ENCODE data around the gene STAC. TPM values are rescaled to one million over a fixed set of nuclear protein-coding genes. Genes with fewer than 3 reads are reported as not detected.
A peak's percentile ranks its signal among the peaks of the same experiment; 100 is the strongest.

Gene STAC
- total RNA-seq, 4 donors from 2014 or later, result 0.45 to 5.1 (median 0.63) TPM

GRCh38 chr3:36373666-36374065, 6.6 kb upstream of the STAC start:
- H3K9me3 ChIP-seq, result no peaks in the 10 kb centered on the region
- DNase-seq (ENCODE audit: low spot score in 2 of 2), result no peak
- H3K4me3 ChIP-seq, result no peak overlapping the region
- no peak overlapping the region for H3K27ac ChIP-seq
- no peaks in the 10 kb centered on the region for H3K27me3 ChIP-seq
- H3K4me1 ChIP-seq, result no peaks in the 10 kb centered on the region
- H3K36me3 ChIP-seq, result no peaks in the 10 kb centered on the region
- WGBS, result 81% methylated on average over 3 of the region's 3 CpGs
- TF ChIP-seq POLR2AphosphoS5 (IDR thresholded peaks at IDR 0.05), result no peak
- TF ChIP-seq POLR2A (IDR thresholded peaks at IDR 0.05), result no peak
- TF ChIP-seq EP300 (IDR thresholded peaks at IDR 0.05), result no peak
- TF ChIP-seq CTCF (IDR thresholded peaks at IDR 0.05), result no peak

- 21% methylated on average over 8 of the region's 8 CpGs for WGBS
- Histone ChIP-seq H3K27ac (no peak overlapping the region), H3K9me3 (no peaks in the 10 kb centered on the region), H3K4me1 (peaks cover 12% of the 10 kb centered on the region), H3K4me3 (peak overlapping the region; percentile 55), H3K27me3 (peaks cover 8% of the 10 kb centered on the region), H3K36me3 (no peaks in the 10 kb centered on the region)
- no peak for DNase-seq (ENCODE audit: low spot score in 2 of 2)
- TF ChIP-seq EP300 (IDR thresholded peaks at IDR 0.05) (no peak), POLR2AphosphoS5 (IDR thresholded peaks at IDR 0.05) (no peak), CTCF (IDR thresholded peaks at IDR 0.05) (no peak), POLR2A (IDR thresholded peaks at IDR 0.05) (no peak)
Measured at GRCh38 chr3:36379872-36380220, 458 bp upstream of the STAC start.

- peaks cover 12% of the 10 kb centered on the region for H3K4me1 ChIP-seq
- 49% methylated on average over 8 of the region's 8 CpGs for WGBS
- H3K4me3 ChIP-seq, result peak overlapping the region; percentile 55
- DNase-seq (ENCODE audit: low spot score in 2 of 2), result no peak
- H3K27me3 ChIP-seq, result peaks cover 8% of the 10 kb centered on the region
- no peaks in the 10 kb centered on the region for H3K36me3 ChIP-seq
- TF ChIP-seq EP300 (IDR thresholded peaks at IDR 0.05), result no peak
- no peak for TF ChIP-seq CTCF (IDR thresholded peaks at IDR 0.05)
- no peaks in the 10 kb centered on the region for H3K9me3 ChIP-seq
- H3K27ac ChIP-seq, result no peak overlapping the region
Measured at GRCh38 chr3:36381311-36381956, 1.1 kb downstream of the STAC start.

- H3K36me3 ChIP-seq, result no peaks in the 10 kb centered on the region
- TF ChIP-seq POLR2A (IDR thresholded peaks at IDR 0.05), result no peak
- no peak for TF ChIP-seq EP300 (IDR thresholded peaks at IDR 0.05)
- no peak for TF ChIP-seq CTCF (IDR thresholded peaks at IDR 0.05)
- no peak for TF ChIP-seq POLR2AphosphoS5 (IDR thresholded peaks at IDR 0.05)
- no peak for DNase-seq (ENCODE audit: low spot score in 2 of 2)
- H3K27me3 ChIP-seq, result no peaks in the 10 kb centered on the region
- no peak overlapping the region for H3K4me3 ChIP-seq
- H3K9me3 ChIP-seq, result no peaks in the 10 kb centered on the region
- 78% methylated on average over 1 of the region's 1 CpG for WGBS
- H3K4me1 ChIP-seq, result no peaks in the 10 kb centered on the region
- H3K27ac ChIP-seq, result no peak overlapping the region
Measured at GRCh38 chr3:36393563-36393962, 13.3 kb downstream of the STAC start.

GRCh38 chr3:36394176-36394575, 13.9 kb downstream of the STAC start:
- TF ChIP-seq POLR2A (IDR thresholded peaks at IDR 0.05) (no peak), EP300 (IDR thresholded peaks at IDR 0.05) (no peak), CTCF (IDR thresholded peaks at IDR 0.05) (no peak), POLR2AphosphoS5 (IDR thresholded peaks at IDR 0.05) (no peak)
- DNase-seq (ENCODE audit: low spot score in 2 of 2), result no peak
- no peaks in the 10 kb centered on the region for H3K9me3 ChIP-seq

More at GRCh38 chr3:36394176-36394575, 13.9 kb downstream of the STAC start:
- H3K27ac ChIP-seq, result no peak overlapping the region
- H3K27me3 ChIP-seq, result no peaks in the 10 kb centered on the region
- no peaks in the 10 kb centered on the region for H3K4me1 ChIP-seq
- no peaks in the 10 kb centered on the region for H3K36me3 ChIP-seq
- no peak overlapping the region for H3K4me3 ChIP-seq

Data from suprapubic skin (tissue), 4 donors.